ENCODE results near the gene AP5Z1.

- TF ChIP-seq, protein P1, sequence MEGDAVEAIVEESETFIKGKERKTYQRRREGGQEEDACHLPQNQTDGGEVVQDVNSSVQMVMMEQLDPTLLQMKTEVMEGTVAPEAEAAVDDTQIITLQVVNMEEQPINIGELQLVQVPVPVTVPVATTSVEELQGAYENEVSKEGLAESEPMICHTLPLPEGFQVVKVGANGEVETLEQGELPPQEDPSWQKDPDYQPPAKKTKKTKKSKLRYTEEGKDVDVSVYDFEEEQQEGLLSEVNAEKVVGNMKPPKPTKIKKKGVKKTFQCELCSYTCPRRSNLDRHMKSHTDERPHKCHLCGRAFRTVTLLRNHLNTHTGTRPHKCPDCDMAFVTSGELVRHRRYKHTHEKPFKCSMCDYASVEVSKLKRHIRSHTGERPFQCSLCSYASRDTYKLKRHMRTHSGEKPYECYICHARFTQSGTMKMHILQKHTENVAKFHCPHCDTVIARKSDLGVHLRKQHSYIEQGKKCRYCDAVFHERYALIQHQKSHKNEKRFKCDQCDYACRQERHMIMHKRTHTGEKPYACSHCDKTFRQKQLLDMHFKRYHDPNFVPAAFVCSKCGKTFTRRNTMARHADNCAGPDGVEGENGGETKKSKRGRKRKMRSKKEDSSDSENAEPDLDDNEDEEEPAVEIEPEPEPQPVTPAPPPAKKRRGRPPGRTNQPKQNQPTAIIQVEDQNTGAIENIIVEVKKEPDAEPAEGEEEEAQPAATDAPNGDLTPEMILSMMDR (IDR thresholded peaks at IDR 0.05), result no peak
- no peak for TF ChIP-seq POLR2A (IDR thresholded peaks at IDR 0.05)
Observed at GRCh38 chr7:4825081-4825480, 49.7 kb downstream of the AP5Z1 start.
